Memory B cell (primary cell): ENCODE measurements around the gene GNG10.

Experiments used
- ATAC-seq: fragments of 150-1000 bp; cut with Tn5 transposase; 2 replicates; pipeline ENCODE4 v1.10.0; 2021; ENCODE audit warnings: low read depth, mild to moderate bottlenecking, moderate library complexity
- DNase-seq, 2 donors: peaks; one replicate each; pipeline ENCODE4 v3.0.0; 2022; ENCODE audit warnings: low spot score in 2 of 2
- H3K27ac Mint-ChIP-seq: one replicate; pipeline ENCODE4 v1.8.0; 2022; ENCODE audit warnings: mild to moderate bottlenecking, moderate library complexity, mixed read lengths
- H3K27me3 Mint-ChIP-seq: one replicate; pipeline ENCODE4 v1.8.0; 2022; ENCODE audit warnings: mixed read lengths
- H3K36me3 Mint-ChIP-seq: one replicate; pipeline ENCODE4 v1.8.0; 2022; ENCODE audit warnings: mild to moderate bottlenecking, mixed read lengths
- H3K4me1 Mint-ChIP-seq: one replicate; pipeline ENCODE4 v1.8.0; 2022; ENCODE audit warnings: mixed read lengths
- H3K4me3 Mint-ChIP-seq: one replicate; pipeline ENCODE4 v1.8.0; 2022; ENCODE audit warnings: mild to moderate bottlenecking, moderate library complexity, mixed read lengths
- H3K9me3 Mint-ChIP-seq: one replicate; pipeline ENCODE4 v1.8.0; 2022; ENCODE audit warnings: mixed read lengths

GNG10 gene

GRCh38 chr9:111719541-111719940 lies 58.1 kb downstream of the GNG10 start:
- no peak overlapping the region for H3K4me3 Mint-ChIP-seq
- no peaks in the 10 kb centered on the region for H3K36me3 Mint-ChIP-seq
- no peak for ATAC-seq
- H3K27ac Mint-ChIP-seq = no peak overlapping the region
- H3K9me3 Mint-ChIP-seq = no peaks in the 10 kb centered on the region
- H3K27me3 Mint-ChIP-seq = no peaks in the 10 kb centered on the region
- DNase-seq = no peak
- no peaks in the 10 kb centered on the region for H3K4me1 Mint-ChIP-seq
